WI38 (cell line): ENCODE data around the gene YLPM1.

Experiments
- H3K4me3 ChIP-seq: 2 replicates; pipeline ENCODE4 v1.5.1; 2011; ENCODE audit warnings: low read depth, mild to moderate bottlenecking, control low read depth, low read length
- CTCF ChIP-seq: IDR thresholded peaks from 2 replicates; pipeline ENCODE4 v1.5.1; 2012; ENCODE audit warnings: low read depth, mild to moderate bottlenecking, control low read depth, low read length

YLPM1 gene

GRCh38 chr14:74763803-74764531 is 851 bp downstream of the YLPM1 start:
- no peak for TF ChIP-seq CTCF
- peak overlapping the region; percentile 69 for H3K4me3 ChIP-seq

- TF ChIP-seq CTCF = no peak
- peak overlapping the region; percentile 69 for H3K4me3 ChIP-seq
Observed at GRCh38 chr14:74765721-74766120, 2.6 kb downstream of the YLPM1 start.

GRCh38 chr14:74771399-74771798 is 8.3 kb downstream of the YLPM1 start:
- no peak overlapping the region for H3K4me3 ChIP-seq

GRCh38 chr14:74784634-74785033 is 21.5 kb downstream of the YLPM1 start:
- no peak overlapping the region for H3K4me3 ChIP-seq
- TF ChIP-seq CTCF = no peak

More at GRCh38 chr14:74771399-74771798, 8.3 kb downstream of the YLPM1 start:
- TF ChIP-seq CTCF = no peak

GRCh38 chr14:74785056-74785613 is 22.0 kb downstream of the YLPM1 start:
- TF ChIP-seq CTCF = no peak
- no peak overlapping the region for H3K4me3 ChIP-seq

- TF ChIP-seq CTCF = no peak
- H3K4me3 ChIP-seq = no peak overlapping the region
Observed at GRCh38 chr14:74786796-74787315, 23.7 kb downstream of the YLPM1 start.

GRCh38 chr14:74792249-74793039 is 29.3 kb downstream of the YLPM1 start:
- TF ChIP-seq CTCF = no peak

More at GRCh38 chr14:74792249-74793039, 29.3 kb downstream of the YLPM1 start:
- no peak overlapping the region for H3K4me3 ChIP-seq
